Measurements from ENCODE around the gene ASIC4. TPM values are rescaled to one million over a fixed set of nuclear protein-coding genes. Genes with fewer than 3 reads are reported as not detected.

ASIC4 gene
- polyA plus RNA-seq, 3 donors: not detected

DNA sequence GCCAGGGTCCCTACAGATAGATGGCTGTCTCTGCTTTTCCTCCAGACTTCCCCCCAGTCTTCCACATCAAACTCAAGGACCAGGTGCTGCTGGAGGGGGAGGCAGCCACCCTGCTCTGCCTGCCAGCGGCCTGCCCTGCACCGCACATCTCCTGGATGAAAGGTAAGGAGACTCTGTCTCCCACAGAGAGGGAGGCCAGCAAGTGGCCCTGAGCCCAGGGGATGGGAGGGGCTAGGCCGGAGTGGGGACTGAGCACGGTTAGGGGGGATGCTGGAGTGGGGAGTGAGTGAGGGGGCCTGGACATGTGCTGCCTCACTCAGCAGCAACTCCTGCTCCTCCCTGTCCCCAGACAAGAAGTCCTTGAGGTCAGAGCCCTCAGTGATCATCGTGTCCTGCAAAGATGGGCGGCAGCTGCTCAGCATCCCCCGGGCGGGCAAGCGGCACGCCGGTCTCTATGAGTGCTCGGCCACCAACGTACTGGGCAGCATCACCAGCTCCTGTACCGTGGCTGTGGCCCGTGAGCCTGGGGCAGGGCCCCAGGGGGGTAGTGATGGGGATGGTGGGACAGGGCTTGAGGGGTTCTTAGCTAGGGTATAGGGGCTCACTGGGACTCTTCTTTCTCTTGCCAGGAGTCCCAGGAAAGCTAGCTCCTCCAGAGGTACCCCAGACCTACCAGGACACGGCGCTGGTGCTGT is 26.0 kb upstream of the ASIC4 start:
- Histone ChIP-seq H3K79me2 (ENCODE audit: insufficient read depth, low read length) (no peaks in the 10 kb centered on the region), H3K27me3 (ENCODE audit: control insufficient read depth in 2 of 2, insufficient read depth in 2 of 2, low read length in 2 of 2) (peaks cover 18 to 42% of the 10 kb centered on the region in 2 donors), H3K4me1 (ENCODE audit: control insufficient read depth in 1 of 2, insufficient read depth in 2 of 2, low read length in 2 of 2) (no peaks in the 10 kb centered on the region), H3K4me2 (replicated peaks; ENCODE audit: extremely low read depth, low read length, poor library complexity, severe bottlenecking) (no peak overlapping the region), H4K20me1 (ENCODE audit: insufficient read depth, low read length) (no peaks in the 10 kb centered on the region), H2AFZ (ENCODE audit: insufficient read depth, low read depth, low read length, poor library complexity, severe bottlenecking) (no peak overlapping the region), H3K4me3 (replicated peaks in 1 of 3; ENCODE audit: low read depth in 2 of 3, low read length in 3 of 3) (no peak overlapping the region), H3K9me3 (replicated peaks in 1 of 2; ENCODE audit: control insufficient read depth in 1 of 2, insufficient read depth in 1 of 2, low read length in 2 of 2) (peaks cover 0 to 10% of the 10 kb centered on the region in 2 donors), H3K36me3 (replicated peaks in 1 of 2; ENCODE audit: control insufficient read depth in 1 of 2, insufficient read depth in 2 of 2, low read length in 2 of 2) (no peaks in the 10 kb centered on the region), H3K9ac (ENCODE audit: insufficient read depth, low read length, poor library complexity, severe bottlenecking) (no peak overlapping the region), H3K27ac (ENCODE audit: low read depth in 1 of 2, low read length in 2 of 2) (no peak overlapping the region)
- Mint-ChIP-seq H3K27ac (no peak overlapping the region), H3K36me3 (no peaks in the 10 kb centered on the region), H3K9me3 (peaks cover 0 to 9% (median 0%) of the 10 kb centered on the region in 7 donors), H3K27me3 (ENCODE audit: low read depth in 3 of 3) (peaks cover 40 to 75% (median 51%) of the 10 kb centered on the region in 3 donors), H3K4me1 (peaks cover 2% of the 10 kb centered on the region), H3K4me3 (no peak overlapping the region)
- TF ChIP-seq, protein P1, sequence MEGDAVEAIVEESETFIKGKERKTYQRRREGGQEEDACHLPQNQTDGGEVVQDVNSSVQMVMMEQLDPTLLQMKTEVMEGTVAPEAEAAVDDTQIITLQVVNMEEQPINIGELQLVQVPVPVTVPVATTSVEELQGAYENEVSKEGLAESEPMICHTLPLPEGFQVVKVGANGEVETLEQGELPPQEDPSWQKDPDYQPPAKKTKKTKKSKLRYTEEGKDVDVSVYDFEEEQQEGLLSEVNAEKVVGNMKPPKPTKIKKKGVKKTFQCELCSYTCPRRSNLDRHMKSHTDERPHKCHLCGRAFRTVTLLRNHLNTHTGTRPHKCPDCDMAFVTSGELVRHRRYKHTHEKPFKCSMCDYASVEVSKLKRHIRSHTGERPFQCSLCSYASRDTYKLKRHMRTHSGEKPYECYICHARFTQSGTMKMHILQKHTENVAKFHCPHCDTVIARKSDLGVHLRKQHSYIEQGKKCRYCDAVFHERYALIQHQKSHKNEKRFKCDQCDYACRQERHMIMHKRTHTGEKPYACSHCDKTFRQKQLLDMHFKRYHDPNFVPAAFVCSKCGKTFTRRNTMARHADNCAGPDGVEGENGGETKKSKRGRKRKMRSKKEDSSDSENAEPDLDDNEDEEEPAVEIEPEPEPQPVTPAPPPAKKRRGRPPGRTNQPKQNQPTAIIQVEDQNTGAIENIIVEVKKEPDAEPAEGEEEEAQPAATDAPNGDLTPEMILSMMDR (IDR thresholded peaks at IDR 0.05): no peak
- DNase-seq: no peak
- WGBS (ENCODE audit: insufficient coverage): 91% methylated on average over 12 of the region's 17 CpGs
- intact Hi-C loops (cut with micrococcal nuclease): no loop called here

DNA sequence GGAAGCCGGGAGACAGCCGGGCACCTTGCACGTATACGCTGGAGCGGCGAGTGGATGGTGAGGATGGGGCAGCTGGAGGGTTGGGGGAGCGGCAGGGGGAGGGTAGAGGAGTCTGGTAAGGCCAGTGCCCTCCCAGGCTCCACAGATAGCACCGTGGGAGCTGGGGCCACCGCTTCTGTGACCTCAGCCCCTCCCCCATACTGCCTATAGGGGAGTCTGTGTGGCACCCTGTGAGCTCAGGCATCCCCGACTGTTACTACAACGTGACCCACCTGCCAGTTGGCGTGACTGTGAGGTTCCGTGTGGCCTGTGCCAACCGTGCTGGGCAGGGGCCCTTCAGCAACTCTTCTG is 25.5 kb upstream of the ASIC4 start:
- no peaks in the 10 kb centered on the region for H3K36me3 Mint-ChIP-seq
- 90% methylated on average over 10 of the region's 14 CpGs for WGBS (ENCODE audit: insufficient coverage)
- intact Hi-C loops (cut with micrococcal nuclease): no loop called here
- Histone ChIP-seq H3K27me3 (ENCODE audit: control insufficient read depth in 2 of 2, insufficient read depth in 2 of 2, low read length in 2 of 2) (peaks cover 18 to 44% of the 10 kb centered on the region in 2 donors), H3K4me3 (replicated peaks in 1 of 3; ENCODE audit: low read depth in 2 of 3, low read length in 3 of 3) (no peak overlapping the region), H3K9me3 (replicated peaks in 1 of 2; ENCODE audit: control insufficient read depth in 1 of 2, insufficient read depth in 1 of 2, low read length in 2 of 2) (peaks cover 0 to 10% of the 10 kb centered on the region in 2 donors), H3K79me2 (ENCODE audit: insufficient read depth, low read length) (no peaks in the 10 kb centered on the region), H3K27ac (ENCODE audit: low read depth in 1 of 2, low read length in 2 of 2) (no peak overlapping the region), H2AFZ (ENCODE audit: insufficient read depth, low read depth, low read length, poor library complexity, severe bottlenecking) (no peak overlapping the region), H4K20me1 (ENCODE audit: insufficient read depth, low read length) (no peaks in the 10 kb centered on the region), H3K9ac (ENCODE audit: insufficient read depth, low read length, poor library complexity, severe bottlenecking) (no peak overlapping the region), H3K36me3 (replicated peaks in 1 of 2; ENCODE audit: control insufficient read depth in 1 of 2, insufficient read depth in 2 of 2, low read length in 2 of 2) (no peaks in the 10 kb centered on the region), H3K4me1 (ENCODE audit: control insufficient read depth in 1 of 2, insufficient read depth in 2 of 2, low read length in 2 of 2) (no peaks in the 10 kb centered on the region), H3K4me2 (replicated peaks; ENCODE audit: extremely low read depth, low read length, poor library complexity, severe bottlenecking) (no peak overlapping the region)
- no peak overlapping the region for H3K27ac Mint-ChIP-seq
- no peak for DNase-seq
- H3K27me3 Mint-ChIP-seq (ENCODE audit: low read depth in 3 of 3): peaks cover 44 to 77% (median 53%) of the 10 kb centered on the region in 3 donors
- no peak overlapping the region for H3K4me3 Mint-ChIP-seq
- TF ChIP-seq, protein P1 (IDR thresholded peaks at IDR 0.05): no peak
- peaks cover 0 to 9% (median 0%) of the 10 kb centered on the region in 7 donors for H3K9me3 Mint-ChIP-seq
- H3K4me1 Mint-ChIP-seq: peaks cover 2% of the 10 kb centered on the region
